ENCODE results near the gene IFT20. TPM values are rescaled to one million over a fixed set of nuclear protein-coding genes. Genes with fewer than 3 reads are reported as not detected.

IFT20 gene
- total RNA-seq, 1 donor from 2014 or later, result 14.0 TPM

DNA sequence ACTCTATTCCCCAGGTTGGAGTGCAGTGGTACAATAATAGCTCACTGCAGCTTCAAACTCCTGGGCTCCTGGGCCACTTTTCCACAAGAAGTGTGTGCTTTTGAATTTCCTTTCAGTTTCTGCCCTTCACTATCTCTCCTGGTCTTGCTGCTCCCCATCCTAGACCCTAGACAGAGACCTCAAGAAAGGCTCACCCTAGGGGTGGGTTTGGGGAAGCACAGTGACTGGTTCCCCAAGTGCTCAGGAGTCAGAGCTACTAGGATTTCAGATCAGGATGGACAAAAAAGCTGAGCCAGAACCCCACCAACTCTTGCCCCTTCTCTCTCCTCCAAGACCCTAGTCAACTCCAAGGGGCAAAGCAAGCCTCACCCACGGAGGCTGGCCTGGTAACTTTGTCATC is 31.3 kb upstream of the IFT20 start:
- Mint-ChIP-seq H3K9me3 (no peaks in the 10 kb centered on the region), H3K36me3 (ENCODE audit: low read depth) (no peaks in the 10 kb centered on the region), H3K4me1 (peaks cover 17% of the 10 kb centered on the region), H3K27me3 (ENCODE audit: low read depth) (no peaks in the 10 kb centered on the region), H3K27ac (ENCODE audit: unreplicated experiment) (no peak overlapping the region), H3K4me3 (peak overlapping the region; percentile 21)
- no peak for TF ChIP-seq CTCF (conservative IDR thresholded peaks at IDR 0.05)
- DNase-seq (ENCODE audit: low read depth, low spot score), result no peak

DNA sequence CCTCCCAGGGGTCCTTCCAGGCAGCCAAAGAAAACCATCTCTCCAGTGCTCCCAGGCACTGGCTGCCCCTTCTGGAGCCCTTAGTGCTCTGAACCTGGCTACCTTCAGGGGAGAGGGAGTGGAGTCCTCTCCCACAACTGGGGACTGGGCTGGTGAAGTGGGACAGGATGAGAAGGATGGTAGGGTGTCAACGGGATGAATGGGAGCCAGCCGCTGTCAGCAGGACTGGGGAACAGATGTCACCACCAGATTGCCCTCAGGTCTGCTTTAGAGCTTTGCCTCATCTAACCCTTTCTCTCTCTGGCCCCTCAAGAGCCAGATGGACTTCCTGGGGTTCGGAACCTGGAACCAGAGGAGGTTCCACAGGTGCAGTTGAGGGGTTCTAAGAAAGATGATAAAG is 30.2 kb upstream of the IFT20 start:
- Mint-ChIP-seq H3K9me3 (no peaks in the 10 kb centered on the region), H3K4me1 (peaks cover 9% of the 10 kb centered on the region), H3K4me3 (no peak overlapping the region), H3K36me3 (ENCODE audit: low read depth) (no peaks in the 10 kb centered on the region), H3K27ac (ENCODE audit: unreplicated experiment) (no peak overlapping the region), H3K27me3 (ENCODE audit: low read depth) (no peaks in the 10 kb centered on the region)
- TF ChIP-seq CTCF (conservative IDR thresholded peaks at IDR 0.05), result no peak
- DNase-seq (ENCODE audit: low read depth, low spot score), result no peak

- Mint-ChIP-seq H3K4me1 (peaks cover 2% of the 10 kb centered on the region), H3K36me3 (ENCODE audit: low read depth) (no peaks in the 10 kb centered on the region), H3K27me3 (ENCODE audit: low read depth) (no peaks in the 10 kb centered on the region), H3K9me3 (no peaks in the 10 kb centered on the region), H3K4me3 (no peak within 1 kb of the TSS), H3K27ac (ENCODE audit: unreplicated experiment) (no peak within 1 kb of the TSS)
- TF ChIP-seq CTCF (conservative IDR thresholded peaks at IDR 0.05), result no peak
- no peak for DNase-seq (ENCODE audit: low read depth, low spot score)
These were observed 29.5 kb upstream of the IFT20 start, which contains the start of gene SEBOX for GRCh38 chr17:28364665-28365363. TSS of gene SEBOX (minus strand) at chr17:28365199. CDS start at chr17:28365151, 48 bp downstream.

- H3K36me3 Mint-ChIP-seq (ENCODE audit: low read depth), result no peaks in the 10 kb centered on the region
- H3K4me1 Mint-ChIP-seq, result no peaks in the 10 kb centered on the region
- no peak overlapping the region for H3K4me3 Mint-ChIP-seq
- H3K9me3 Mint-ChIP-seq, result no peaks in the 10 kb centered on the region
- H3K27ac Mint-ChIP-seq (ENCODE audit: unreplicated experiment), result no peak overlapping the region
- TF ChIP-seq CTCF (conservative IDR thresholded peaks at IDR 0.05), result no peak
- DNase-seq (ENCODE audit: low read depth, low spot score), result no peak
- no peaks in the 10 kb centered on the region for H3K27me3 Mint-ChIP-seq (ENCODE audit: low read depth)
These were observed 28.7 kb upstream of the IFT20 start for GRCh38 chr17:28363776-28364650.

GRCh38 chr17:28363186-28363585 is 27.9 kb upstream of the IFT20 start:
- Mint-ChIP-seq H3K4me3 (peak overlapping the region; percentile 27), H3K9me3 (no peaks in the 10 kb centered on the region), H3K27ac (ENCODE audit: unreplicated experiment) (no peak overlapping the region), H3K27me3 (ENCODE audit: low read depth) (no peaks in the 10 kb centered on the region), H3K36me3 (ENCODE audit: low read depth) (no peaks in the 10 kb centered on the region), H3K4me1 (peaks cover 4% of the 10 kb centered on the region)
- no peak for DNase-seq (ENCODE audit: low read depth, low spot score)
- TF ChIP-seq CTCF (conservative IDR thresholded peaks at IDR 0.05), result no peak

Data from neural crest cell (in vitro differentiated cells).